Loucy (cell line): ENCODE data around the gene PFDN1.

ENCODE experiments used
- EZH2phosphoT487 ChIP-seq: fragments of 200-600 bp; IDR thresholded peaks from 2 replicates; pipeline ENCODE4 v1.6.1; 2018; ENCODE audit warnings: antibody characterized with exemption, mild to moderate bottlenecking, moderate library complexity, borderline replicate concordance
- TF ChIP-seq, protein P1 (sequence below): fragments of 200-600 bp; sonication (generic); conservative IDR thresholded peaks from 2 replicates; pipeline ENCODE4 v1.5.1; 2014; ENCODE audit warnings: mild to moderate bottlenecking, antibody characterized with exemption, low read length

DNA sequence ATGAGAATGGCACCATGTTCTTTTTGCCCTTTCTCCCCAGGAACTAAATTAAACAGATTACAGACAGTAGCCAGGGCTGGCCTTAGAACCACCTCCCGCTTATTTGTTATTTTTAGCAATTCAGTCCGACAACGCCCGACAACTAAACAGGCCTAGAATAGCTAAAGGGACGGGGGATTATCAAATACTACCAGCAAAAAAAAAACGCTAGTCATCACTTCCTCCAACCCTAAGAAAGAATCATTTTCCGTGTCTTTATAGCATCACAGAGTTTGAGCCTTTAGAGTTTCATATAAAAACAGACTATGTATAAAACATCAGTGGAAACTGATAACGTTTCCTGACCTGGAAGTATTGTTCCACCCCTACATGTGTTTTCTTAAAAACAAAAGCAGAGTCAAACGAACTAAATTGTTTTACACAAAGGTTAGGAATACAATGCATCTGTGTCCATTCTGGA lies 35.3 kb downstream of the PFDN1 start:
- TF ChIP-seq, protein P1, sequence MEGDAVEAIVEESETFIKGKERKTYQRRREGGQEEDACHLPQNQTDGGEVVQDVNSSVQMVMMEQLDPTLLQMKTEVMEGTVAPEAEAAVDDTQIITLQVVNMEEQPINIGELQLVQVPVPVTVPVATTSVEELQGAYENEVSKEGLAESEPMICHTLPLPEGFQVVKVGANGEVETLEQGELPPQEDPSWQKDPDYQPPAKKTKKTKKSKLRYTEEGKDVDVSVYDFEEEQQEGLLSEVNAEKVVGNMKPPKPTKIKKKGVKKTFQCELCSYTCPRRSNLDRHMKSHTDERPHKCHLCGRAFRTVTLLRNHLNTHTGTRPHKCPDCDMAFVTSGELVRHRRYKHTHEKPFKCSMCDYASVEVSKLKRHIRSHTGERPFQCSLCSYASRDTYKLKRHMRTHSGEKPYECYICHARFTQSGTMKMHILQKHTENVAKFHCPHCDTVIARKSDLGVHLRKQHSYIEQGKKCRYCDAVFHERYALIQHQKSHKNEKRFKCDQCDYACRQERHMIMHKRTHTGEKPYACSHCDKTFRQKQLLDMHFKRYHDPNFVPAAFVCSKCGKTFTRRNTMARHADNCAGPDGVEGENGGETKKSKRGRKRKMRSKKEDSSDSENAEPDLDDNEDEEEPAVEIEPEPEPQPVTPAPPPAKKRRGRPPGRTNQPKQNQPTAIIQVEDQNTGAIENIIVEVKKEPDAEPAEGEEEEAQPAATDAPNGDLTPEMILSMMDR: no peak
- no peak for TF ChIP-seq EZH2phosphoT487
